Measurements from ENCODE around the gene RNF40. TPM values are rescaled to one million over a fixed set of nuclear protein-coding genes. Genes with fewer than 3 reads are reported as not detected.

The RNF40 gene
- polyA plus RNA-seq, 1 experiment = 82.4 TPM

- CTCF ChIA-PET = no interaction called here
- POLR2A ChIA-PET = no interaction called here
- Histone ChIP-seq H3K4me3 (ENCODE audit: low read depth, low read length) (no peak overlapping the region), H3K36me3 (ENCODE audit: control insufficient read depth, insufficient read depth, low read length) (peaks cover 46% of the 10 kb centered on the region), H3K27me3 (ENCODE audit: control insufficient read depth, insufficient read depth, low read length) (no peaks in the 10 kb centered on the region)
- TF ChIP-seq CTCF (IDR thresholded peaks at IDR 0.05; ENCODE audit: insufficient read depth, low read depth, low read length) = no peak
- DNase-seq (ENCODE audit: low read depth) = no peak
These were observed 24.9 kb upstream of the RNF40 start for GRCh38 chr16:30736995-30737793.

- TF ChIP-seq CTCF (IDR thresholded peaks at IDR 0.05; ENCODE audit: insufficient read depth, low read depth, low read length) = no peak
- POLR2A ChIA-PET = no interaction called here
- DNase-seq (ENCODE audit: low read depth) = no peak
- CTCF ChIA-PET = no interaction called here
- Histone ChIP-seq H3K27me3 (ENCODE audit: control insufficient read depth, insufficient read depth, low read length) (no peaks in the 10 kb centered on the region), H3K36me3 (ENCODE audit: control insufficient read depth, insufficient read depth, low read length) (peaks cover 45% of the 10 kb centered on the region), H3K4me3 (ENCODE audit: low read depth, low read length) (no peak overlapping the region)
These were observed 24.1 kb upstream of the RNF40 start for GRCh38 chr16:30737794-30738648.

GRCh38 chr16:30738984-30739951, 22.9 kb upstream of the RNF40 start:
- Histone ChIP-seq H3K27me3 (ENCODE audit: control insufficient read depth, insufficient read depth, low read length) (no peaks in the 10 kb centered on the region), H3K36me3 (ENCODE audit: control insufficient read depth, insufficient read depth, low read length) (peaks cover 42% of the 10 kb centered on the region), H3K4me3 (ENCODE audit: low read depth, low read length) (no peak overlapping the region)
- CTCF ChIA-PET = no interaction called here
- POLR2A ChIA-PET = no interaction called here
- no peak for TF ChIP-seq CTCF (IDR thresholded peaks at IDR 0.05; ENCODE audit: insufficient read depth, low read depth, low read length)
- no peak for DNase-seq (ENCODE audit: low read depth)

- Histone ChIP-seq H3K36me3 (ENCODE audit: control insufficient read depth, insufficient read depth, low read length) (peaks cover 37% of the 10 kb centered on the region), H3K4me3 (ENCODE audit: low read depth, low read length) (no peak overlapping the region), H3K27me3 (ENCODE audit: control insufficient read depth, insufficient read depth, low read length) (no peaks in the 10 kb centered on the region)
- ChIA-PET CTCF (no interaction called here), POLR2A (interaction anchor here (0.5 to 0.6 kb wide), 2 partner anchors 64 to 70 kb away, joined by 16 to 20 read pairs; no protein-coding TSS in a partner anchor)
- no peak for TF ChIP-seq CTCF (IDR thresholded peaks at IDR 0.05; ENCODE audit: insufficient read depth, low read depth, low read length)
- DNase-seq (ENCODE audit: low read depth) = peak; percentile 22
These were observed 21.5 kb upstream of the RNF40 start for GRCh38 chr16:30740364-30741251.

Measured in BJ (cell line).